NCI-H526 treated with DMSO at 0.1 percent for 48 hours (cell line): ENCODE results near the gene FOXN4.

Experiments used
- DNase-seq: peaks from one replicate; lab custom pipeline; 2025; lab: John Stamatoyannopoulos, UW

FOXN4 gene

GRCh38 chr12:109279525-109279924, 29.6 kb downstream of the FOXN4 start:
- DNase-seq, result no peak

DNA sequence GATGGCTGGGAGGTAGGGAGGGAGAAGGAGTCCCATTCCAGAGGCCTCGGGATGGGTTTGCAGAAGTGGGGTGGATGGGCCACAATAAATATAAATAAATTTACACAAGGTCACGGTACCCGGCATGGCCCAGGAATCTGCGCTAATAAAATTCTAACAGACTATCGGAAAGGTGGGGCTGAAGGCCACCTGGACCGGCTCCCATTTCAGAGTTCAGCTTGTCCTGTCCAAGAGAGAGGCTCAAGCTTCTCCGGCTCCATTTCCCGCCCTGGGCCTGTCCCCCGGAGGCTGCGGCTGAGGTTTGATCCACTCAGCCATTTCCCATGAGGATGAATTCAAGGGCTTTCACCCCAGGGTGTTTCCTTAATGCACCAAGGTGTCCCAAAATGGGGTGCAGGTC, 30.2 kb downstream of the FOXN4 start:
- DNase-seq, result no peak

- no peak for DNase-seq
Measured at GRCh38 chr12:109277899-109278762, 31.0 kb downstream of the FOXN4 start.

DNA sequence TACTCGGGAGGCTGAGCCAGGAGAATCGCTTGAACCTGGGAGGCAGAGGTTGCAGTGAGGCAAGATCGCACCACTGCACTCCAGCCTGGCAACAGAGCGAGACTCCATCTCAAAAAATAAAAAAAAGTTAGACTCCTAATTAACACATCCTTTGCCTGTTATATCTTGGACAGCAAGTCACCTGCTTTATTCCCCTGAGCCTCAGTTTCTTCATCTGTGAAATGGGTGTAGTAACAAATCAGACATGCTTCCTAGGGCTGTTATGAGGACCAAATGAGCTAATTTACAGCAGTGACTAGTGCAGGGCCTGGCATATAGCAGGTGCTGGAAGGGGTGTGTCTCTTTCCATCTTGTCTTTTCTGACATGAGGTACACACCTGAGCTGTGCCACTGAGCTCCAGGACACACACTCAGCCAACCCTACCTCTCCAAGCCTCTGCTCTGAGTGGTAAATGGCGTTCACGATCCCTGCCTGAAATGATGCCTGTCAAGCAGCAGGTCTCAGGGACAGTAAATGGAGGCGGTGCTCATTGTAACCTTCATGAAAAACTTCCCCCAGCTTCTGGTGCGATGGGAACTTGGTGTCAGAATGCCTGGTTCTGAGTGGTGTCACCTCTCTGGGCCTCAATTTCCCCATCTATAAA, 31.7 kb downstream of the FOXN4 start:
- DNase-seq, result no peak

GRCh38 chr12:109276160-109276559, 32.9 kb downstream of the FOXN4 start:
- DNase-seq, result no peak

DNA sequence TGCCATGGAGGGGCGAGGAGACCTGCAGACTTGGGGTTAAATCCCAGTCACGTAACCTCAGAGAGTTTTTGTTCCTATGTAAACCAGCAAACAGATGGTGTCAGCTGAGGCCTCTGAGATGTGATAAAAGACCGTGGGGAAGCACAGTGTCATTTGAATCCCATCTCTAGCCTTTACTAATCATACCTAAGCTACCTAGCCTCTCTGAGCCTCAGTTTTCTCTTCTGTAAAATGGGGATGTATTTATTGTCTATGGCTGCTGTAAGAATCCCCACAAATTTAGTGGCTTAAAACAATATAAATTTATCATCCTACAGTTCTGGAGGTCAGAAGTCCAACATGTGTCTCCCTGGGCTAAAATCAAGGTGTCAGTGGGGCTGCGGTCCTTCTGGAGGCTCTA, 33.9 kb downstream of the FOXN4 start:
- DNase-seq, result no peak

DNA sequence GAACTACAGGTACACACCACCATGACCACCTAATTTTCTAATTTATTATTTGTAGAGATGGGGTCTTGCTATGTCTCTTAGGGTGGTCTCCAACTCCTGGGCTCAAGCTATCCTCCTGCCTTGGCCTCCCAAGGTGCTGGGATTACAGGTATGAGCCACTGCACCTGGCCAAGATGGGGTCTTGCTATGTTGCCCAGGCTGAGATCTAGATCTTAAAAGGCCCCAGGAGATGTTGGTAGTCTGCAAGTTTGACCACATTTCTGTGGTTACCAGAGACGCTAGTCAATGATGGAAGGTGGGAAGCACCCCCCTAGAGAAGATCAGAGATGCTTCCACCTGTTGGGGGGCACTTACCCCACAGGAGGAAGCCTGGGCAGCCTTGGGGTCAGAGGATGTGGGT, 34.7 kb downstream of the FOXN4 start:
- no peak for DNase-seq

DNA sequence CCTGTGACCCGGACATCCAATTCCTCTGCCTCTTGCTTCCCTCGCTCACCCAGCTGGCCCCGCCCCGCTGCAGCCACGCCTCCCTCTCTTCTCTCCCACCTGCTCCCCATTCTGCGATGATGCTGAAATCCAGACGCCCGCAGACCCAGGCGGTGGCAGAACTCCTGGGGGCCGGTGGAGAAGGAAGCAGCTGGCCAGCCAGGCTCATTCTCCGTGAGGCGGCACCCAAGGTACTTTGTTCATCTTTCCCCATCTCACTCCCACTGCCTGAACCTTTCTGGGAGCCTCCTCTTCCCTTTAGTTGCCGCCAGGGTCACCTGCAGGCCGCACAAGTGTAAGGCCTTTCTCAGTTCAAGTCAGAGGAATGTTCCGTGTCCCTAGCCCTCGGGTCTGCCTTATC, 35.7 kb downstream of the FOXN4 start:
- peak; percentile 15 for DNase-seq

GRCh38 chr12:109271418-109271817, 37.7 kb downstream of the FOXN4 start:
- no peak for DNase-seq

GRCh38 chr12:109270494-109270893, 38.6 kb downstream of the FOXN4 start:
- no peak for DNase-seq

- no peak for DNase-seq
Measured at GRCh38 chr12:109269428-109269827, 39.7 kb downstream of the FOXN4 start.

DNA sequence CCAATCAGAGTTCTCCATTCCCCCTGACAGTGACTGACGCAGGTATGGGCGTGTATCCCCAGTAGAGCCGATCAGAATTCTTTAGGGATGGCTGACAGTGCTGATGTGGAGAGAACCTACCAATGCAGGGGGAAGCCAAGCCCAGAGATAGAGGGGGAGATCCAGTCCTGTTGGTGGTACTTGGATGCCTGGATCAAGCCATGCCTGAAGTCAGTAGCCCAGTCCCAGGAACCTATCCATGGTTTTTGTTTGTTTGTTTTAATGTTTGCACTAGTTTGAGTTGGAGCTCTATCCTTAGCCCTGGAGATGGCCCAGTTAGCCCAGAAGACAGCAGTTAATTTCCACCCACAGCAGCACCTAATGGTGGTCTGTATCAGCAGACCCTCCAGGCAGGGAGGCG, 40.2 kb downstream of the FOXN4 start:
- no peak for DNase-seq

DNA sequence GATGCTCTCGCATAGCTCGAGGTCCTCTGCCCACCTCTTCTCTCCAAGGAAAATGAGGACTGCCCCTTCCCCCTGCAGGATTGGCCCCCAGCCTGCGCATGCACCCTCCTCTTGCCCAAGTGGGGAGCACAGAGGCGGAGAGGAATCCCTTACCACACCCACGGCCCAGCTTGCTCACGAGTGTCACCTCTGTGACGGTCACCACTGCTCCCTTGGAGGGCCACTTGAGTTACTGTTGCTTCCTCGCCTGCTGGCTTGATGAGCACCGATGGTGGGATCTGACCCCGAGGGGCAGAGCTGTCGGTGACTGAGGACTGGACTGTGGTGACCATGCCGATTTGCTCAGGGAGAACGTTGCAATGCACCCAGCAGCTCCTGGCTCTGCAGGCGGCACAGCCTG, 41.7 kb downstream of the FOXN4 start:
- DNase-seq, result no peak

- DNase-seq, result no peak
Measured at GRCh38 chr12:109266106-109266879, 42.8 kb downstream of the FOXN4 start.

DNA sequence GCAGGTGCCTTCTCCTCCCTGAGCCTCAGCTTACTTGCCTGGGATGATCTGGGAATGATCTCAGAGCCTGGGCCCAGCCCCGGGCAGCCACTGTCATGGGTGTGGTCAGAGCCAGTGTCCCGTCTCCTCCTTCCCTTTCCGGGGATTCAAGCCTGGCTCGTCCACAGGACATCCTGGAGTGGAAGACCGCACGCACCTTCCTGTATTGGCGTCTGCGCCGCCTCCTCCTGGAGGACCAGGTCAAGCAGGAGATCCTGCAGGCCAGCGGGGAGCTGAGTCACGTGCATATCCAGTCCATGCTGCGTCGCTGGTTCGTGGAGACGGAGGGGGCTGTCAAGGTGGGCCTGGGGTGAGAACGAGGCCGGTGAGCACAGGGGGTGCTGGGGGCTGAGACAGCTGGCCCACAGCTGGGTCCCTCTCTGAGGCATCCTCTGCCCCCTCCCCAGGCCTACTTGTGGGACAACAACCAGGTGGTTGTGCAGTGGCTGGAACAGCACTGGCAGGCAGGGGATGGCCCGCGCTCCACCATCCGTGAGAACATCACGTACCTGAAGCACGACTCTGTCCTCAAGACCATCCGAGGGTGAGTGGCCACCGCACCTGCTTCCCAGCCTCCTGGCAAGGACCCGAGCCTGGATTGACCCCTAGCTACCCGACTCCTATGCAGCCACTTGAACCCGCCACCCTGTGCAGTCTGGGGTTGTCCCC, 44.0 kb downstream of the FOXN4 start:
- DNase-seq, result no peak

GRCh38 chr12:109264095-109264942, 44.8 kb downstream of the FOXN4 start:
- peak; percentile 60 for DNase-seq

DNA sequence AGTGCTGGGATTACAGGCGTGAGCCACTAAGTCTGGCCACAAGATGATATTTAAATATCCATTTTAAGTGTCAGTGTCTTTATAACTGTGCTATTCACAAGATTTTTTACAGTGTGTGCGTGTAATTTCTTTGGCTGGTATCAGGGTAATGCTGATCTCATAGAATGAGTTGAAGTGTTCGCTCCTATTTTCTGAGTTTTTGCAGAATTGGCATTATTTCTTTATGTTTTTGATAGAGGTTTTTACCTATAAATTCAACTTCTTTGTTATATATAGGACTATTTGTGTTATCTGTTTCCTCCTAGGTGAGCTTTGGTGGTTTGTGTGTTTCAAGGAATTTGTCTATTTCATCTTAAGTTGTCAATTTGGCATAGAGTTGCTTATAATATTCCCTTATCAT, 45.6 kb downstream of the FOXN4 start:
- no peak for DNase-seq

DNA sequence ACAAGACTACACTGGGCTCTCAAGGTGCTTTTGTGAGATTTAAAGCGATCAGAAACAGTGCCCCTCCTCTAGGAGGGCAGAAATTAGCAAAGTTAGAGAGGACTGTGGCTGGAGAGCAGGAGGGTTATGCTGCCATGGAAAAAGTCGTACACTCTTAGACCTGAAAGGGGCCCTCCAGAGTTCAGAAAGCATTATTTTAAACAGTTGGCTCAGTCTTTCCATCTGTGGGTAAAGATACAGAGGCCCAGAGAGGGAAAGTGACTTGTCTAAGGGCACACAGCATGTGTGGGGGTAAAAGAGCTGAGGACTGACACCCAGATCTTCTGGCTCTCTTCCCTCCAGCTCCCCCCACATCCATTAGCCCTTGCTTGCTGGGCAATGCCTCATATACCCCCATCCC, 47.1 kb downstream of the FOXN4 start:
- DNase-seq, result no peak

GRCh38 chr12:109261087-109261486, 48.0 kb downstream of the FOXN4 start:
- DNase-seq, result no peak

GRCh38 chr12:109259545-109259895, 49.6 kb downstream of the FOXN4 start:
- no peak for DNase-seq
